Thyroid gland (tissue), 4 donors: Measurements from ENCODE around the gene PRR14. TPM values are rescaled to one million over a fixed set of nuclear protein-coding genes. Genes with fewer than 3 reads are reported as not detected.

Source experiments
- DNase-seq, 2 donors: peaks; one replicate each; pipeline ENCODE4 v3.0.0-alpha.2; 2019
- H3K27ac ChIP-seq, 3 donors: fragments of 200-600 bp; sonication (generic); 1 replicate in 2 of 3; 2 replicates in 1 of 3; pipeline ENCODE4 v1.5.1; 2016 to 2019; ENCODE audit warnings: mild to moderate bottlenecking in 1 of 3, moderate library complexity in 1 of 3
- H3K27me3 ChIP-seq: fragments of 200-600 bp; sonication (generic); one replicate; pipeline ENCODE4 v1.5.1; 2019
- H3K36me3 ChIP-seq, 2 donors: fragments of 200-600 bp; sonication (generic); one replicate each; pipeline ENCODE4 v1.5.1; 2016 to 2019
- H3K4me1 ChIP-seq, 2 donors: fragments of 200-600 bp; sonication (generic); one replicate each; pipeline ENCODE4 v1.5.1; 2017 to 2019
- H3K4me3 ChIP-seq, 3 donors: fragments of 200-600 bp; sonication (generic); replicated peaks in 1 of 3; 1 replicate in 2 of 3; 2 replicates in 1 of 3; pipeline ENCODE4 v1.5.1; 2016; ENCODE audit warnings: mild to moderate bottlenecking in 1 of 3
- H3K9me3 ChIP-seq: fragments of 200-600 bp; sonication (generic); one replicate; pipeline ENCODE4 v1.5.1; 2017
- CTCF ChIP-seq, 6 experiments: fragments of 200-600 bp in 3 of 6; fragments of 450-650 bp in 3 of 6; sonication (generic) in 3 of 6; IDR thresholded peaks; one replicate each; pipeline ENCODE4 v1.5.1; 2016 to 2019; ENCODE audit warnings: antibody characterized with exemption in 6 of 6, mild to moderate bottlenecking in 2 of 6, inconsistent platforms in 1 of 6, moderate library complexity in 1 of 6
- POLR2A ChIP-seq, 2 donors: fragments of 450-650 bp; IDR thresholded peaks; one replicate each; pipeline ENCODE4 v1.6.1; 2017; ENCODE audit warnings: antibody characterized with exemption in 2 of 2, mild to moderate bottlenecking in 2 of 2, moderate library complexity in 1 of 2
- WGBS, 2 donors: methylation state at CpG; one replicate each; pipeline ENCODE4 v1.1.5; 2017; 5-methylcytosine and 5-hydroxymethylcytosine counted together
- intact Hi-C: fragments of 100-400 bp; cut with DNase I; formaldehyde crosslinking; loops from one replicate; pipeline ENCODE4 v1.15.1; 2023
- total RNA-seq, 4 donors: library from RNA; depleted of rRNA; stranded (reverse); fragments of >200 nt; gene quantifications; one replicate each; pipeline ENCODE4 v1.2.3, GENCODE V29; 2016

Gene PRR14
- total RNA-seq, 4 donors from 2014 or later = 26.5 to 44.7 (median 34.7) TPM

GRCh38 chr16:30659507-30660423 is 9.0 kb downstream of the PRR14 start:
- intact Hi-C loops = loop anchor here (5.0 kb wide), 2 partner anchors 38 to 243 kb away; partner anchors contain the start of gene SRCAP
- Histone ChIP-seq H3K27ac (peak overlapping the region; percentile 78 to 97 (median 95)), H3K4me1 (peaks cover 26 to 35% of the 10 kb centered on the region in 2 donors), H3K9me3 (no peaks in the 10 kb centered on the region), H3K36me3 (peaks cover 43 to 52% of the 10 kb centered on the region in 2 donors), H3K4me3 (peak overlapping the region; percentile 76 to 96 (median 95)), H3K27me3 (no peaks in the 10 kb centered on the region)
- 1 to 2% methylated on average over 16 to 24 of the region's 84 CpGs for WGBS, 2 donors
- TF ChIP-seq CTCF (IDR thresholded peaks at IDR 0.05) = no peak
- no peak for TF ChIP-seq POLR2A (IDR thresholded peaks at IDR 0.05)
- DNase-seq = peak; percentile 16 to 23

GRCh38 chr16:30660424-30661261 is 9.9 kb downstream of the PRR14 start:
- H3K4me1 ChIP-seq = peaks cover 26 to 35% of the 10 kb centered on the region in 2 donors
- H3K27ac ChIP-seq = peak overlapping the region in 1 of 3 donors; percentile 95
- peak overlapping the region; percentile 76 to 96 (median 95) for H3K4me3 ChIP-seq
- no peak for DNase-seq
- intact Hi-C loops = loop anchor here (5.0 kb wide), 2 partner anchors 37 to 242 kb away; partner anchors contain the start of gene SRCAP
- no peaks in the 10 kb centered on the region for H3K9me3 ChIP-seq
- no peaks in the 10 kb centered on the region for H3K27me3 ChIP-seq
- WGBS, 2 donors = 52% methylated on average over 21 of the region's 21 CpGs
- TF ChIP-seq CTCF (IDR thresholded peaks at IDR 0.05) (no peak), POLR2A (IDR thresholded peaks at IDR 0.05) (no peak)
- H3K36me3 ChIP-seq = peaks cover 43 to 52% of the 10 kb centered on the region in 2 donors

GRCh38 chr16:30662449-30662848 is 11.7 kb downstream of the PRR14 start:
- no peak for DNase-seq
- H3K27me3 ChIP-seq = no peaks in the 10 kb centered on the region
- intact Hi-C loops = loop anchor here (5.0 kb wide), 2 partner anchors 35 to 240 kb away; partner anchors contain the start of gene SRCAP
- no peak overlapping the region for H3K27ac ChIP-seq
- TF ChIP-seq CTCF (IDR thresholded peaks at IDR 0.05) = no peak
- TF ChIP-seq POLR2A (IDR thresholded peaks at IDR 0.05) = no peak
- 85 to 86% methylated on average over 8 to 17 of the region's 17 CpGs for WGBS, 2 donors
- H3K36me3 ChIP-seq = peaks cover 56 to 65% of the 10 kb centered on the region in 2 donors
- H3K4me1 ChIP-seq = peaks cover 20 to 25% of the 10 kb centered on the region in 2 donors
- H3K9me3 ChIP-seq = no peaks in the 10 kb centered on the region
- H3K4me3 ChIP-seq = no peak overlapping the region

GRCh38 chr16:30663038-30663437 is 12.3 kb downstream of the PRR14 start:
- Histone ChIP-seq H3K9me3 (no peaks in the 10 kb centered on the region), H3K4me1 (peaks cover 18 to 23% of the 10 kb centered on the region in 2 donors), H3K27ac (no peak overlapping the region), H3K36me3 (peaks cover 62 to 71% of the 10 kb centered on the region in 2 donors), H3K27me3 (no peaks in the 10 kb centered on the region), H3K4me3 (no peak overlapping the region)
- DNase-seq = no peak
- TF ChIP-seq CTCF (IDR thresholded peaks at IDR 0.05) (no peak), POLR2A (IDR thresholded peaks at IDR 0.05) (no peak)
- intact Hi-C loops = loop anchor here (5.0 kb wide), 2 partner anchors 34 to 239 kb away; partner anchors contain the start of gene SRCAP
- whole genome bisulfite sequencing, 2 donors = 85% methylated on average over 8 of the region's 8 CpGs
